Measurements from ENCODE around the gene LAMA4. TPM values are rescaled to one million over a fixed set of nuclear protein-coding genes. Genes with fewer than 3 reads are reported as not detected.

The LAMA4 gene
- total RNA-seq, 1 donor from 2014 or later = 0.22 TPM

DNA sequence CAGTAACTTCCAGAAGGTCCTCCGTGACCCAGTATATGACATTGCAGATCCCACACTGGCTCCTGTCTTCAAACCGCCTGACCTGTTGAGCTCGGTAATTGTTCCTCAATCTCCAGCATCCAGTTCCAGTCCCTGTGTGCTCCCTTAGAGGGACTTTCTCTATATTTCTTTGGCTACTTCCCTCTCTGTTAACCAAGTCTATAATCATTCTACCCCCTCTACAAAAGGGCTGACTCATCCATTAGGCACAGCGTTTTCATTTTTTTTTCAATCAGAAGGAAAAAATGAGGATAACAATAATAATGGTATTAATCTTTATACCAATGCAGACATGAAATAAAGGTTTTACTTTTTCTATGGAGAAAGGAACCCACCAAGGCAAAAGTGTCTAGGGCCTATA is 97.7 kb downstream of the LAMA4 start:
- peaks cover 24% of the 10 kb centered on the region for H3K4me1 Mint-ChIP-seq (ENCODE audit: low read depth, unreplicated experiment)
- H3K27ac Mint-ChIP-seq (ENCODE audit: unreplicated experiment) = no peak overlapping the region
- H3K36me3 Mint-ChIP-seq (ENCODE audit: unreplicated experiment) = no peaks in the 10 kb centered on the region
- DNase-seq = no peak
- no peaks in the 10 kb centered on the region for H3K9me3 Mint-ChIP-seq (ENCODE audit: unreplicated experiment)
- TF ChIP-seq, protein P1, sequence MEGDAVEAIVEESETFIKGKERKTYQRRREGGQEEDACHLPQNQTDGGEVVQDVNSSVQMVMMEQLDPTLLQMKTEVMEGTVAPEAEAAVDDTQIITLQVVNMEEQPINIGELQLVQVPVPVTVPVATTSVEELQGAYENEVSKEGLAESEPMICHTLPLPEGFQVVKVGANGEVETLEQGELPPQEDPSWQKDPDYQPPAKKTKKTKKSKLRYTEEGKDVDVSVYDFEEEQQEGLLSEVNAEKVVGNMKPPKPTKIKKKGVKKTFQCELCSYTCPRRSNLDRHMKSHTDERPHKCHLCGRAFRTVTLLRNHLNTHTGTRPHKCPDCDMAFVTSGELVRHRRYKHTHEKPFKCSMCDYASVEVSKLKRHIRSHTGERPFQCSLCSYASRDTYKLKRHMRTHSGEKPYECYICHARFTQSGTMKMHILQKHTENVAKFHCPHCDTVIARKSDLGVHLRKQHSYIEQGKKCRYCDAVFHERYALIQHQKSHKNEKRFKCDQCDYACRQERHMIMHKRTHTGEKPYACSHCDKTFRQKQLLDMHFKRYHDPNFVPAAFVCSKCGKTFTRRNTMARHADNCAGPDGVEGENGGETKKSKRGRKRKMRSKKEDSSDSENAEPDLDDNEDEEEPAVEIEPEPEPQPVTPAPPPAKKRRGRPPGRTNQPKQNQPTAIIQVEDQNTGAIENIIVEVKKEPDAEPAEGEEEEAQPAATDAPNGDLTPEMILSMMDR (IDR thresholded peaks at IDR 0.05; ENCODE audit: partially characterized antibody, unreplicated experiment) = no peak
- H3K4me3 Mint-ChIP-seq (ENCODE audit: unreplicated experiment) = no peak overlapping the region
- H3K27me3 Mint-ChIP-seq (ENCODE audit: unreplicated experiment) = no peaks in the 10 kb centered on the region

DNA sequence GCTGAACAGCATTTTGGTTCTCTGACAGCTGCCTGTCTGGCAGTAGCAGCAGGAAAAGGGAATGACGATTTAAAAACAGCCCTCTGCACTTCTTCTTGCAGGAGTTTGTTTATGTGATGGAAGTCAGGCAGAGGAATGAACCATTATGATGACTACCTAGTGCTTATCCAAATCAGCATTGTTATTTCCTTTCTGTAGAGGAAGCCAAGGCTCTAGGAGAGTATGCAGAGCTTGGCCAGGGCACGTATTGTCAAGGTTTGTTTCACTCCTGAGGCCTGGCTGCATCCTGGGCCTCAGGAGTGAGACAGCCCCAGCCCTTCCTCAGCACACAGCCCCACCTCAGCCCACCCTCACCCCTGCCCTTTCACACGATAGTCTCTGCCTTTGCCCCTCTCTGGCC is 98.5 kb downstream of the LAMA4 start:
- no peak for DNase-seq
- H3K27me3 Mint-ChIP-seq (ENCODE audit: unreplicated experiment) = no peaks in the 10 kb centered on the region
- H3K27ac Mint-ChIP-seq (ENCODE audit: unreplicated experiment) = no peak overlapping the region
- H3K9me3 Mint-ChIP-seq (ENCODE audit: unreplicated experiment) = no peaks in the 10 kb centered on the region
- H3K4me1 Mint-ChIP-seq (ENCODE audit: low read depth, unreplicated experiment) = peaks cover 24% of the 10 kb centered on the region
- H3K4me3 Mint-ChIP-seq (ENCODE audit: unreplicated experiment) = no peak overlapping the region
- TF ChIP-seq, protein P1 (IDR thresholded peaks at IDR 0.05; ENCODE audit: partially characterized antibody, unreplicated experiment) = no peak
- no peaks in the 10 kb centered on the region for H3K36me3 Mint-ChIP-seq (ENCODE audit: unreplicated experiment)

DNA sequence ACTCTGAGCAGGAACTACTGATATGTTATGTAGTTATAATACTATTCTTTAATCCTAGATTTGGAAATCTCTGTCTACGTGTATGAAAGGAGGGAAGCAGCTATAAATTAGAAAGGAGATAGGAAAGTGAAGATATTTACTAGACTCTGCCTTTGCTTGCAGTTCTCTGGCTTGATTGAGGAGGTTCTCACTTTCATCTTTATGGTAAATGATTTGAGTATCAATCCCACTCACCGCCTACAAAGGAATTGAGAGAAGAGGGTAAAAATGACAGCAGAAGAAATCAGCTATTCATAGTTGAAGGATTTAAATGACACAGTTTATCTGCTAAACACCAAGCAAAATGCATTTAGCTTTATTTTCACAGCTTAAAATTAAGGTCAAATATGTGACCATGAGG is 99.7 kb downstream of the LAMA4 start:
- Mint-ChIP-seq H3K9me3 (ENCODE audit: unreplicated experiment) (no peaks in the 10 kb centered on the region), H3K27ac (ENCODE audit: unreplicated experiment) (peak overlapping the region; percentile 60), H3K4me1 (ENCODE audit: low read depth, unreplicated experiment) (peaks cover 32% of the 10 kb centered on the region), H3K27me3 (ENCODE audit: unreplicated experiment) (no peaks in the 10 kb centered on the region), H3K36me3 (ENCODE audit: unreplicated experiment) (no peaks in the 10 kb centered on the region), H3K4me3 (ENCODE audit: unreplicated experiment) (no peak overlapping the region)
- no peak for DNase-seq
- TF ChIP-seq, protein P1 (IDR thresholded peaks at IDR 0.05; ENCODE audit: partially characterized antibody, unreplicated experiment) = no peak

DNA sequence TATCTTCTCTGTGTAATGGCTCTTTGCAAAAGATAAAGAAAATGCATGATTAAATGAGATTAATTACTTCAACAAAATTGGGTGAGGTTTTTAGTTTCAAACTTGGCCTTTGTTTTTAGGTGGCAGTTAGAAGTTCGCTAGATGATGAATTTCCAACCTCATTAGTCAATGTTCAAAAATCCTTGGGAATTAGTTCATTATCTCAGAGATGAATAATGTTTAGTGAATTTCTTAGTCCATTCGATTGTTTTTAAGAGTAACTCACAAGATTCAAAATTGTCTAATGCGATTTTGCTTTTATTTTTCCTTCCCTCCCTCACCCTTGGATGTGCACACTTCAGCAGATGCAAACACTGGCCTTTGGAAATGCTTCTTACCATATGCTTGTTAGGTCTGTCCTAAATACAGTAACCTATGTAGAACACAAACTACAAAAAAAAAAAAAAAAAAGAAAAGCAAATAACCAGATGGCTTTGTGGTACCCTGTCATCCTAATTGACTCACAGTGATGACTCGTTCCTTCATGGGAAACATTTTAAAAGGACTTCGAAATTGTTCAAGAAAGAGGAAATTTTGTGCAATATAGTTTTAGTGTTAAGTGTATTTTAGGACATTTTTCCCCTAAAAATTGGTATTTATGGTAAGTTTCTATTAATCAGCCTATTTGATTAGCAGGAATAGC is 100.3 kb downstream of the LAMA4 start:
- Mint-ChIP-seq H3K4me3 (ENCODE audit: unreplicated experiment) (no peak overlapping the region), H3K27me3 (ENCODE audit: unreplicated experiment) (no peaks in the 10 kb centered on the region), H3K36me3 (ENCODE audit: unreplicated experiment) (no peaks in the 10 kb centered on the region), H3K9me3 (ENCODE audit: unreplicated experiment) (no peaks in the 10 kb centered on the region), H3K27ac (ENCODE audit: unreplicated experiment) (peak overlapping the region; percentile 60), H3K4me1 (ENCODE audit: low read depth, unreplicated experiment) (peaks cover 37% of the 10 kb centered on the region)
- DNase-seq = no peak
- TF ChIP-seq, protein P1 (IDR thresholded peaks at IDR 0.05; ENCODE audit: partially characterized antibody, unreplicated experiment) = no peak

GRCh38 chr6:112150363-112150762 is 104.0 kb downstream of the LAMA4 start:
- Mint-ChIP-seq H3K9me3 (ENCODE audit: unreplicated experiment) (no peaks in the 10 kb centered on the region), H3K36me3 (ENCODE audit: unreplicated experiment) (no peaks in the 10 kb centered on the region), H3K27me3 (ENCODE audit: unreplicated experiment) (no peaks in the 10 kb centered on the region), H3K27ac (ENCODE audit: unreplicated experiment) (peak overlapping the region; percentile 67), H3K4me3 (ENCODE audit: unreplicated experiment) (no peak overlapping the region), H3K4me1 (ENCODE audit: low read depth, unreplicated experiment) (peaks cover 32% of the 10 kb centered on the region)
- TF ChIP-seq, protein P1 (IDR thresholded peaks at IDR 0.05; ENCODE audit: partially characterized antibody, unreplicated experiment) = no peak
- DNase-seq = no peak
